ENCODE results near the gene PSMA2. TPM values are rescaled to one million over a fixed set of nuclear protein-coding genes. Genes with fewer than 3 reads are reported as not detected.

PSMA2 gene
- total RNA-seq, 4 donors from 2014 or later: 52.0 to 136 (median 63.6) TPM

DNA sequence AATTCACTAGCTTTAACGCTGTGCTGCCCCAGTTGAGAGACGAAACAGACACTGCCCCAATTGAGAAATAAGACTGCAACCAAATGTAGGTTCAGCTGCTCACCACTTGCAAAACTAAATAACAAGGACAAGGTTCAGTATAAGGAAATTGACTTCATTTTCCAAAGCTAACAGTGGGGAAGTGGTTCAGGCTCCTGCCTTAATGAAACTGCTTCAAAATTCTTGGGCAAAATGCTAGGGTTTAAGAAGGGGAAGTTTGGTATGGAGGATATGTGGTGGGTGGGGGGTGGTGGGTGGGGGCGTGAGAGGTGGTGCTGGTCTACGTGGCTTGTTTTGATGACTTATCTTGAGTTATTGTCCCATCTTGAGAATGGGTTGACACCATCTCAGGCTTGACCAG, 22.0 kb upstream of the PSMA2 start:
- TF ChIP-seq, protein P1, sequence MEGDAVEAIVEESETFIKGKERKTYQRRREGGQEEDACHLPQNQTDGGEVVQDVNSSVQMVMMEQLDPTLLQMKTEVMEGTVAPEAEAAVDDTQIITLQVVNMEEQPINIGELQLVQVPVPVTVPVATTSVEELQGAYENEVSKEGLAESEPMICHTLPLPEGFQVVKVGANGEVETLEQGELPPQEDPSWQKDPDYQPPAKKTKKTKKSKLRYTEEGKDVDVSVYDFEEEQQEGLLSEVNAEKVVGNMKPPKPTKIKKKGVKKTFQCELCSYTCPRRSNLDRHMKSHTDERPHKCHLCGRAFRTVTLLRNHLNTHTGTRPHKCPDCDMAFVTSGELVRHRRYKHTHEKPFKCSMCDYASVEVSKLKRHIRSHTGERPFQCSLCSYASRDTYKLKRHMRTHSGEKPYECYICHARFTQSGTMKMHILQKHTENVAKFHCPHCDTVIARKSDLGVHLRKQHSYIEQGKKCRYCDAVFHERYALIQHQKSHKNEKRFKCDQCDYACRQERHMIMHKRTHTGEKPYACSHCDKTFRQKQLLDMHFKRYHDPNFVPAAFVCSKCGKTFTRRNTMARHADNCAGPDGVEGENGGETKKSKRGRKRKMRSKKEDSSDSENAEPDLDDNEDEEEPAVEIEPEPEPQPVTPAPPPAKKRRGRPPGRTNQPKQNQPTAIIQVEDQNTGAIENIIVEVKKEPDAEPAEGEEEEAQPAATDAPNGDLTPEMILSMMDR (IDR thresholded peaks at IDR 0.05; ENCODE audit: low read depth): no peak

DNA sequence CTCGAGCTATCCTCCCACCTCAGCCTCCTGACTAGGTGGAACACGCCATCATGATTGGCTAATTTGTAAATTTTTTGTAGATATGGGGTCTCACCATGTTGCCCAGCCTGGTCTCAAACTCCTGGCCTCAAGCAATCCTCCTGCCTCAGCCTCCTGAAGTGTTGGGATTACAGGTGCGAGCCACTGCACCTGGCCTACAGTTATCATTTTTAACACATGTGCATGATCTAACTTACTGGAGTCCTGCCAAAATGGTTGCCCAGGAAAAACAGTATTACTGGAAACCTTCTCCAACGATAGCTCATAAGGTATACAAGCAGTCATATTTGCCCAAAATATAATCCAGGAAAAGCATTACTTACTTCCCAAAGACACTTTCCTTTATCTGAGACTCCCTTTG, 20.4 kb upstream of the PSMA2 start:
- TF ChIP-seq, protein P1 (IDR thresholded peaks at IDR 0.05; ENCODE audit: low read depth): no peak

DNA sequence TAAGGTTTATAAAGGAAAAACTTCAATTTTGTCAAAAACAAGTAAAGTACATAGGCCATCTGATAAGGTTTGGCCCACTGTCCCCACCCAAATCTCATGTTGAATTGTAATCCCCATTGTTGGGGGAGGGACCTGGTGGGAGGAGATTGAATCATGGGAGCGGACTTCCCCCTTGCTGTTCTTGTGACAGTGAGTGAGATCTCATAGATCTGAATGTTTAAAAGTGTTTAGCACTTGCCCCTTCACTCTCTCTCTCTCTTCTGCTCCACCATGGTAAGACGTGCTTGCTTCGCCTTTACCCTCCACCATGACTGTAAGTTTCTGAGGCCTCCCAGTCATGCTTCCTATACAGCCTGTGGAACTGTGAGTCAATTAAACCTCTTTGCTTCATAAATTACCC, 18.4 kb upstream of the PSMA2 start:
- TF ChIP-seq, protein P1 (IDR thresholded peaks at IDR 0.05; ENCODE audit: low read depth): no peak

DNA sequence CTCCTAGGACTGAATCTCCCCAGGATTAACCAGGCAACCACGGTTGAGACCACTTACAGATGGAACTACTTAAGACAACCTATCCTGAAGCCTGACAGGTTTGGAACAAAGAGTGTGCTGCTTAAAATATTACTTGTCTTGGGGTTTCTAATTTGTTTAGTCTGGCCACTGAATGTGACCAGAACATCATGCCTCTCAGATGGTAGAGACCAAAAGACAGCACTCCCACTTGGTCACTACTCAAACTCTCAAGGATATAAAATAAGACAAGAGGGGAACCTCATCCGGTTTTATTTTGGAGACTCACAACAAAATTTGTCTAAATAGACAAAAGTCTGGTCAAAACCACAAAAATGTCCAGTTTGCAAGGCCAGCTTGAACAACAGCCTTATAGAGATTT, 15.5 kb upstream of the PSMA2 start:
- TF ChIP-seq, protein P1 (IDR thresholded peaks at IDR 0.05; ENCODE audit: low read depth): no peak

DNA sequence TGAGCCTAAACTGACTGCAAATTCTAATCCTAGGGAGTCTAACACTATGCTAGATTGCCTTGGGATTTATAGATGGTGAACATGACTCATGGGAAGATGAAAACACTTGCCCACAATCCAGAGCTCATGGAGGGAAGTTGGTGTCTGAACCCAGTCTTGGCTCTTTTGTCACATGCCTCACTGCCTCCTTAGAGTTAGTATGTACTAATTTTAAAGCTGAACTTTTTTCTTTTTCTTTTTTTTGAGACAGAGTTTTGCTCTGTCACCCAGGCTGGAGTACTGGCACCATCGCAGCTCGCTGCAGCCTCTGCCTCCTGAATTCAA, 14.6 kb upstream of the PSMA2 start:
- TF ChIP-seq, protein P1 (IDR thresholded peaks at IDR 0.05; ENCODE audit: low read depth): no peak

DNA sequence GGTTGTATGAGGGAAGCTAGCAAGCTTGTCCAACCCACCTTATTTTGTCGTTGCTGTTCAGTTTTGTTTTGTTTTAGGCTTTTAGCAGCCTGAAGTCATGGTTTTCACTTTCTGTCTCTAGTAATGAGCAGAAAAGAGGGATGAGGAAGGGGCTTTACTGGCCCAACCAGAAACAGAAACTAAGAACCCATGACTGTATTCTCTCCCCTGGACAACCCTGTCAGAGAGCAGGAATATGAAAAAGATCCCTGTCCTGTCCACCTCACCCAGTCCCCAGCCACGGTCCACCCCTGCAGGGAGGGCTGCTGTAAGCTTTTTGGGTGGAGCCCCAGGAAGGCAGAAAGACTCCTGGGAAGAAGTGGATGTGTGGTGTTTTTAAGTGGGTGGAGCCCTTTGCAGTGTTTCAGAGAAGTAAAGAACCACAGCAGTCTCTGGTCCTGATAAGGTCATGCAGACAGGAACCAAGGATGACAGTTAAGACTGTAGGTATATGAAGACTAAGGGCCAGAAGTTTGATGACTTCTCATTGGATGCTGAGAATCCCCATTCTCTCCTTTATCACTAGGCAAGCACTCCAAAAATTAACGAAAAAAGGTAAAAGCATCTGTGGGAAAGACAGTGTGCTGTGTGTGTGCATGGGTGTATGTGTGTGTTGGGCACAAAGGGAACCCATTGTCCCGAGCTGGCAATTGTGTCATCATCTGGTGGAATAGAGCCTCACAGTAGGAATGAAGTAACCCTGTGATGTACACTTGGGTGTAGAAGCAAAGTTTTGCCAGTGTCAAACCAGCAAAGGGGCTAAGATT, 14.1 kb upstream of the PSMA2 start:
- TF ChIP-seq, protein P1 (IDR thresholded peaks at IDR 0.05; ENCODE audit: low read depth): no peak

DNA sequence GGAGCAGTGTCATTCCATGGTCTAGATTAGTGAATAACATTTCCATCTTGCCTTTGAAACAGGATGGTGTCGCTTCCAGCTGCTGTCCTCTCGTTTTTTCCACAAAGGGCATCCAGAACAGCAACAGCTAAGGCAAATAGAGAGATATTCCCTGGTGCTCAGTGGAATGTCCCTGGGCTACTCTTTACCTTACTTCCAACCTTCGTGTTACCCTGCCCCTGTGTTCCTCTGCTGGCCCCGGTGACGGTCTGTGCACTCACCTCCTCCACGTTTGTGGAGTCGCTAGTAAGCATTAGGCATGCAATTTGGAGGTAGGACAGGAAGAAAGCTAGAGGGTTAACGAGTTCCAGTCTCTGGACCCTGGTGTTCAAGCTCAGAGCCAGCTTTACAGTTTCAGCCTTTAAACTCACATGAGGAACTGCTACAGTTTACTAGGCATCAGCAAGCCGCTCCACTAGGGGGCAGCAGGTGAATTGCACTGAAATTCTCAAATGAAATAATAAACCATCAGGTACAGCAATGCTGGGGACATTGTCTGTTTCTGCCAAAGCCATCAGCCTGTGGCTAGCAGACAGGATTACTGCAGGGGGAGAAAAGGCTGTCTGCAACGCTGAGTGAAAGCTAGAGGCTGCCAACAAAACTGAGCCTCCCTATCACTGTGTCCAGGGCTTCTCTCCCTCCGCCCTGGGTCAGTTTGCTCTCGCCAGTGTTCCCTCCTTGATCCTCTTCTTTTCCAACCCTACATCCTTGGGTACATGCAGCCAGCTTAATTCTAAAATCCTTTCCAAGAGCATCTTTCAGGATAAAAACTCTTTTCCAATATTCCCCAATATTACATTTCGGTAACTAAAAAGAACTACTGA, 9.2 kb upstream of the PSMA2 start:
- TF ChIP-seq, protein P1 (IDR thresholded peaks at IDR 0.05; ENCODE audit: low read depth): no peak

Measured in subcutaneous adipose tissue (tissue), 4 donors.